Left lobe of liver (tissue), 2 donors: Measurements from ENCODE around the gene TPP2. TPM values are rescaled to one million over a fixed set of nuclear protein-coding genes. Genes with fewer than 3 reads are reported as not detected.

Source experiments
- ATAC-seq: fragments of 200-7000 bp; cut with Tn5 transposase; one replicate; pipeline ENCODE4 v1.9.1; 2020; ENCODE audit warnings: mild to moderate bottlenecking, moderate library complexity
- DNase-seq: peaks from one replicate; pipeline ENCODE4 v3.0.0-alpha.2; 2020; ENCODE audit warnings: low spot score
- total RNA-seq: library from RNA; stranded (reverse); gene quantifications from one replicate; pipeline ENCODE4 v1.2.1, GENCODE V29; 2021
- donor health status: DM: no; HTN: no; CAD: no; lungs with moderate emphysema.
- donor health status: DM: no; HTN: yes; CAD: no.

The TPP2 gene
- total RNA-seq, result 20.3 TPM

DNA sequence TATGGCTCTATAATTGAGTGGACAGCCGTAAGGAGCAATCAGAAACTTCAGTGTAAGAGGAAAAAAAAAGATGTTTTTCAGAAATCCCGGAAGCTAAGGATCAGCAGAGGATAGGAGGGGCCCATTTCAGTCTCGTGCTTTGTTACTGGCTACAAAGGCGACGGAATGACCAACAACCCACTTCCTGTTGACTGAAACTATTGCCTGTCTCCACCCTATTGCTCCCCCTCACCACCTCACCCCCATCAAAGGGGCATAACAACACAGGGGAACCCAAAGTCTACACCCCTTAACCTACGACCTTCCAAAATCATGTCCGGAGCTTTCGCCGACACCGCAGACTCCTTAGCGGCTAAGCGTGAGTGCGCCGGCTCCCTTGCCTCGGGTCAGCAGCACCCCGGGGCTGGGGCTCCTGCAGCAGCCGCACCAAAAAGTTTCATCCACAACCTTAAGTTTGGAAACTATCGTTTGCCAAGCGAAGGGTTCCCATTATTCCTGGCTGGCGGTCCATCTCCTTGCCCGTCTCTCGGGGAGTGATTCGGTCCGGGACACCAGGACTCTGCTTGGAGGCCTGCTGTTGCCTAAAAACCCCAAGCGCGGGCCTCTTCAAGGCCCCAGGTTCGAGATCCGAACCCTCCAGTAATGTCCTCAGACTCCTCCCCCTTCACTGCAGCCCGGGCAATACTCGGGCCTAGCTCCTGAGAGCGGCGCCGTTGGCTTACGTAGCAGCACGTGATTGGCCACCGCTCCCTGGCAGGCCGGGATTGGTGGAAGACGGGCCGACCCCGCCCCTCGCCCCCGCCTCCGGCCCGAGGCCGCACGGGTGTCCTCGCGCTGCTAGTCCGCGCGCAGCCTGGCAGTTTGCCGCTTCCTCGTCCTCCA is at the start of gene TPP2:
TPP2 (plus strand) TSS at position 840 of the 882 bp plus-strand sequence. CDS start 53 bp downstream, outside the sequence.
- DNase-seq, result peak; percentile 100
- ATAC-seq, result peak; percentile 92

DNA sequence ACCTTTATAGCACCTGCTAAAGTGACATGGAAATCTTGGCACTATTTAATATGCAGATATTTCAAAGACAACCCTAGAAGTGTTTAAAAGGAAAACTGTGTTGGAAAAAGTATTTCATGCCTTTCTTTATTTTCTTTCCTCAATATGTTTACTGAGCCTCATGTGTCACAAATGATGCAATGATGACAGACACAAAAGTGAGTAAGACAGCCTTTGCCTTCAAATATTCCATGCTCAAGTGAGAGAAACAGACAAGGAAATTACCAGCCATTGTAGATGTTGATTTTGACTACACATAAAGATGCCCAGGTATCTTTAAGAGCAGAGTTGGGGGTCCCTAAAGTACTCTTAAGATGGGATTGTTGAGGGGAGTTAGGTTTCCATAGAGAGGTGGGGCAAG is 48.0 kb upstream of the TPP2 start:
- ATAC-seq (no peak), DNase-seq (no peak)

- no peak for DNase-seq
- ATAC-seq, result no peak
Observed at GRCh38 chr13:102550507-102550906, 46.3 kb upstream of the TPP2 start.

DNA sequence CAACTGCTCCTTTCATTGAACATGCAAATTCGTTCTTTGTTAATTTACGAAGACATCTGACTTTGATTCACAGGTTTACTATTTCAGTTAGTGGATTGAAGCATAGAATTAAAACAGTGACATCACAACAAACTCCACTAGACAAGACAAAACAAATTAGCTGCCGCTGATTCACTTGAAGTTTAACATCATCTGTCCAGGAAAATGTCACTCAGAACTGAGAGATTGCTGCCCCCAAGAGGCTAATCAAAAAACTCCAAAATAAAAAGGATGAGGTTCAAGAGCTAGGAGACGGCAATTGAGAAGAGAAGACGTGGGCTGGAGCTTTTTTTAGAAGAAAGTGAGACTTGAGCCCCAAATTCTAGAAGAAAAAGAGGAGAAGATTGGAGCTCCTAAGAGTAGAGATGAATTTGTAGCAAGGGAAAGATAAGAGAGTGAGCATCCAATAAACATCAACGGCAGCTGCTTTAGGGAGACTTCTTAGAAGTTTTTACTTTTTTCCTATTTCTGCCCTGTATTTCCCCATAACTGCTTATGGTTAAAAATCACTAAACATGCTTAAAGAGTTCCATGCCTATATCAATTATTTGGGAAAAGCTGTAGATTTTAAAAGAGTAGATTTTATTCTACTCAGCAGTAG is 40.8 kb upstream of the TPP2 start:
- no peak for DNase-seq
- ATAC-seq, result peak; percentile 86

GRCh38 chr13:102556806-102557205 is 40.0 kb upstream of the TPP2 start:
- no peak for ATAC-seq
- no peak for DNase-seq

GRCh38 chr13:102558029-102558428 is 38.8 kb upstream of the TPP2 start:
- no peak for ATAC-seq

DNA sequence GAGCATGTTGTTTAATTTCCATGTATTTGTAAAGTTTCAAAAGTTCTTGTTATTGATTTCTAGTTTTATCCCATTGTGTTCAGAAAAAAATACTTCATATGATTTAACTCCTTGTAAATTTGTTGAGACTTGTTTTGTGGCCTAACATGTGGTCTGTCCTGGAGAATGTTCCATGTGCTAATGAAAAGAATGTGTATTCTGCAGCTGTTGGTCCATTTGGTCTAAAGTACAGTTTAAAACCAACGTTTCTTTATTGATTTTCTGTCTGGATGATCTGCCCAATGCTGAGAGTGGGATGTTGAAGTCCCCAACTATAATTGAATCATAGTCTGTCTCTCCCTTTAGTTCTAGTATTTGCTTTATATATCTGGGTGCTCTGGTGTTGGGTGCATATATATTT is 34.9 kb upstream of the TPP2 start:
- peak; percentile 57 for ATAC-seq

More at GRCh38 chr13:102558029-102558428, 38.8 kb upstream of the TPP2 start:
- DNase-seq, result no peak

DNA sequence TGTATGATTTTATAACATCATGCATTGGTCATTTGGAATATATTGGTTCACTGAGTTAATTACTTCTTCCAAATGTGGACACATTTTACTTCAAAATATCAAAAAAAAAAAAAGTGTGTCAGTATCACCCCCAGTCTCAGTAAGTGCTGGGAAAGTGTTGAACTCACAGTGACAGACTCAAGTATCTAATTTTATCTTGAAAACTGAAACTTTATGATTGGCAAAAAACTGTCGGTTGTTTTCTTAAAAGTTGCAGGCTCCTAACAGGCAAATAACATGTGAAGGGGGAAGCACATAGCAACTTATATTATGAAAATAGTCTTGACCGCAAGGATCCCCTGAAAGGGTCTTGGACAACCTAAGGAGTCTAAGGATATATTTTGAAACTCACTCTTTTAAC is 33.5 kb upstream of the TPP2 start:
- ATAC-seq, result no peak
- DNase-seq, result no peak

More for the DNA sequence above, 34.9 kb upstream of the TPP2 start:
- DNase-seq, result no peak

DNA sequence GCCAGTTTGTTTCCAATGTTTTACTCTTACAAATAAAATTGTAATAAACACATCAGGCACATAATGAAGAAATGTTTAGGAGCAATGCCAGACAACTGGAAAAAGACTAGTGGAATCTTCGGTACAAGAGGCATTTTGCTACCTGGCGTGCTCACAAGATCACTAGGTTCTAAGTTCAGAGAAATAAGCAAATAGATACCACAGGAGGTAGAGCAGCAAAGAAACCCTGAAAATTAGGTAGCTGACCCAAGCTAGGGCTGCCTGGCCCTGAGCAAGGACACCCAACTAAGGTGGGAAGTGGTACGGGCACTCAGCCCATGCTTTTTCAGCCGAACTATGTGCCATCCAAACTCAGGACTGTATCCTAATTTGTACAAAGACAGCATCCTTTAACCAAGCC is 32.2 kb upstream of the TPP2 start:
- ATAC-seq (peak; percentile 85), DNase-seq (no peak)

DNA sequence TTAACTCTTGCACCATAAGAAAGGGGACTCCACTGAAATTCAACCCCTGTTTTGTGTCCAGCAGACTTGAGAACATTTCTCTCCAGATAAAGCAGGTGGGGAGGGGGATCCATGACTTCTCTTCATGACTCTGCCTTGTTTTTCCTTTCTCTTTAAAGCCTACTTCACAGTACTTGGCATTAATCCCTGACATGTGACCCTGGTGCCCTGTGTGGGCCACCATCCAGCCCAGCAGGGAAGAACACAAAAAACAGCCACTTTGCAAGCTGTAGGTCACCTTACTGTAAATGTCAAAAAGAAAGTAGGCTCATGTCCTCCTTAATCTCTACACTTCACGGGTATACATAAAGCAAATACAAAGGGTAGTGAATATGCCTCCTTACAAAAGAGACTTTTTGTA is 30.3 kb upstream of the TPP2 start:
- DNase-seq, result peak; percentile 50

GRCh38 chr13:102567857-102568256 is 28.9 kb upstream of the TPP2 start:
- DNase-seq (no peak), ATAC-seq (no peak)

More for the DNA sequence above, 30.3 kb upstream of the TPP2 start:
- peak; percentile 75 for ATAC-seq

GRCh38 chr13:102569488-102569887 is 27.3 kb upstream of the TPP2 start:
- no peak for ATAC-seq
- no peak for DNase-seq

GRCh38 chr13:102571075-102571474 is 25.7 kb upstream of the TPP2 start:
- ATAC-seq, result peak; percentile 26

GRCh38 chr13:102572323-102572722 is 24.5 kb upstream of the TPP2 start:
- DNase-seq, result no peak
- no peak for ATAC-seq

More at GRCh38 chr13:102571075-102571474, 25.7 kb upstream of the TPP2 start:
- DNase-seq, result no peak

- ATAC-seq, result peak; percentile 93
- no peak for DNase-seq
Observed at GRCh38 chr13:102580552-102581169, 16.1 kb upstream of the TPP2 start.

GRCh38 chr13:102582256-102582655 is 14.5 kb upstream of the TPP2 start:
- ATAC-seq, result no peak
- DNase-seq, result no peak

- ATAC-seq, result peak; percentile 26
- no peak for DNase-seq
Observed at GRCh38 chr13:102584434-102584833, 12.4 kb upstream of the TPP2 start.

DNA sequence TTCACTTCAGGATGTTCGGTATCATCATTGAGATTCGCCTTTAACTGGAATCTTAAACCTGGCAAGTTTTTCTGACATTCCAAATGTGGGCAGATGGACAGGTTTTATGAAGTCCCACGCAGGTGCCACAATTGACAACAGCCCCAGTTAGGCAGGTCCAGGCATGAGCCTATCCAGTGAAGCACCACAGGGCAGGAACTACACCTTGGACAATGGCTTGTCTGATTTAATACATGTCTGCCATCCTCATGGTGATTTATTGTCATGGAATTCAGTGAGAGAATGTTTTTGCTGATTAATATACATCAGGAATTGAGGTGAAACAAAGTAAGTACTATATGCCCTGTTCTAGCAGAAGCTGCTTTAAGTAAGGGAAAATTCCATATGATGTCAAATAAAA is 10.2 kb upstream of the TPP2 start:
- DNase-seq, result no peak
- ATAC-seq, result no peak

DNA sequence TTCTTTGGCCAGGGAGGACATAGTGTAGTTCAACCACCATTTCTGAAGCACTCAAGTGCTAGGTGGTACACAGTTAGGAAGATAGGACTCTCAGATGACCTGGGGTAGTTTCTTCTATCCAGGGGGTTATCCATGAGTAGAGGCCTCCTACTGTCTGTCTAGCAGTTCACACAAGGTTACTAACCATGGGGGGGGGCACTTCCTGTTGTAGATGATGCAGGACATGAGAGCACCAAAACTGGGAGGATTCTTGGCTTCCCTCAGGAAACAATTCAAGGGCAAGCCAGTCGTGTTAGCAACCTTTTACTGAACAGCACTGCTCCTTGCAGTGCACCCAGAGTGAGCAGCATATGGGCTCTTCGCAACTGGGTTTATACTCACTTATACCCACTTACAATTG is 8.9 kb upstream of the TPP2 start:
- ATAC-seq (no peak), DNase-seq (no peak)

- no peak for DNase-seq
- ATAC-seq, result no peak
Observed at GRCh38 chr13:102589301-102589822, 7.4 kb upstream of the TPP2 start.
